Measurements from ENCODE around the gene GPHA2. TPM values are rescaled to one million over a fixed set of nuclear protein-coding genes. Genes with fewer than 3 reads are reported as not detected.
"Not testable (repeated sequence)": the region's sequence is repeated elsewhere in the genome, so short reads cannot be mapped to it uniquely, and the experiment has no call there.

GPHA2 gene, protein sequence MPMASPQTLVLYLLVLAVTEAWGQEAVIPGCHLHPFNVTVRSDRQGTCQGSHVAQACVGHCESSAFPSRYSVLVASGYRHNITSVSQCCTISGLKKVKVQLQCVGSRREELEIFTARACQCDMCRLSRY
- not detected for total RNA-seq

DNA sequence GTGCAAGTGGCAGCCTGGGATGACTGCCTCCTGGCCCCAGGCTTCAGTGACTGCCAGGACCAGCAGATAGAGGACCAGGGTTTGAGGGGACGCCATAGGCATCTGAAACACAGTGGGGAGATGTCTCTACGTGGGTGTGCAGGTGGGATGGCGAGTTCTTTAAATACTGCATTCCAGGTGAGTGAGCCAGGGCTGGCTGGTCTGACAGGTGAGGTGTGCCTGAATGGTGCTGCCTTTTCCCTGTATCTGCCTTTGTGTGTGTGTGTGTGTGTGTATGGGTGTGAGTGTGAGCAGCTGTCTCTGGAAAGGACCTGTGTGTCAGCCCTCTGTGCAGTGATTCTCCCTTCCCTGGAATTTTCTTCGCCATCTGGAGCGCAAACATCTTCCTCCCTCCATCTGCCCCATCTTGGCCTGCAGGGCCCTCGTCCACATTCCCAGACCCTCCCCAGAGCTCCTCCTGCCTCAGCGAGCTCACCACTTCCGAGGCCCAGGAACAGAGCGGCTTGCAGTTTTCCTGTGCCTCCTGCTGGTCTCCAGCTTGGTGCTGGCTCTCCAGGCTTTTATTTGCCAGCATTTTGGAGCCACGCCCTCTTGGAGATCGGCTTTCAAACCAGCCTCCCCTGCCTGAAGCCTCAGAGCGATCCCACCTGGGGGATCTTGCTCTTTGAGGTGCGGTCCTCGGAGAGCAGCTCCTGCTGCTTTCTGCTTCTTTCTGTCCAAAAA lies at the start of gene GPHA2:
GPHA2 (minus strand) TSS at position 535 of the 723 bp plus-strand sequence; CDS start at position 102, 433 bp downstream.
- Histone ChIP-seq H3K9me3 (no peaks in the 10 kb centered on the region), H3K36me3 (peaks cover 31 to 39% of the 10 kb centered on the region in 2 donors), H3K27me3 (no peaks in the 10 kb centered on the region), H3K4me1 (no peaks in the 10 kb centered on the region), H3K4me3 (no peak within 1 kb of the TSS), H3K27ac (no peak within 1 kb of the TSS)
- TF ChIP-seq, protein P1, sequence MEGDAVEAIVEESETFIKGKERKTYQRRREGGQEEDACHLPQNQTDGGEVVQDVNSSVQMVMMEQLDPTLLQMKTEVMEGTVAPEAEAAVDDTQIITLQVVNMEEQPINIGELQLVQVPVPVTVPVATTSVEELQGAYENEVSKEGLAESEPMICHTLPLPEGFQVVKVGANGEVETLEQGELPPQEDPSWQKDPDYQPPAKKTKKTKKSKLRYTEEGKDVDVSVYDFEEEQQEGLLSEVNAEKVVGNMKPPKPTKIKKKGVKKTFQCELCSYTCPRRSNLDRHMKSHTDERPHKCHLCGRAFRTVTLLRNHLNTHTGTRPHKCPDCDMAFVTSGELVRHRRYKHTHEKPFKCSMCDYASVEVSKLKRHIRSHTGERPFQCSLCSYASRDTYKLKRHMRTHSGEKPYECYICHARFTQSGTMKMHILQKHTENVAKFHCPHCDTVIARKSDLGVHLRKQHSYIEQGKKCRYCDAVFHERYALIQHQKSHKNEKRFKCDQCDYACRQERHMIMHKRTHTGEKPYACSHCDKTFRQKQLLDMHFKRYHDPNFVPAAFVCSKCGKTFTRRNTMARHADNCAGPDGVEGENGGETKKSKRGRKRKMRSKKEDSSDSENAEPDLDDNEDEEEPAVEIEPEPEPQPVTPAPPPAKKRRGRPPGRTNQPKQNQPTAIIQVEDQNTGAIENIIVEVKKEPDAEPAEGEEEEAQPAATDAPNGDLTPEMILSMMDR (IDR thresholded peaks at IDR 0.05) = no peak
- peak in 1 of 2 donors; percentile 54 for DNase-seq (ENCODE audit: low spot score in 2 of 2)
- intact Hi-C loops (cut with DNase I) = no loop called here

DNA sequence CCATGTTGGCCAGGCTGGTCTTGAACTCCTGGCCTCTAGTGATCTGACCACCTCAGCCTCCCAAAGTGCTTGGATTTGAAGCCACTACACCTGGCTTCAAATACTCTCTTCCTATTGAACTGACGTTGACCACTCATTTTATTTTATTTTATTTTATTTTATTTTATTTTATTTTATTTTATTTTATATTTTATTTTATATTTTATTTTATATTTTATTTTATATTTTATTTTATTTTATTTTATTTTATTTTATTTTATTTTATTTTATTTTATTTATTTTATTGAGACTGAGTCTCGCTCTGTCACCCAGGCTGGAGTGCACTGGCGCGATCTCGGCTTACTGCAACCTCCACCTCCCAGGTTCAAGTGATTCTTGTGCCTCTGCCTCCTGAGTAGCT lies 47.6 kb upstream of the GPHA2 start:
- DNase-seq (ENCODE audit: low spot score in 2 of 2); H3K27me3 ChIP-seq; H3K9me3 ChIP-seq; intact Hi-C loops (cut with DNase I); H3K4me1 ChIP-seq; H3K4me3 ChIP-seq; H3K36me3 ChIP-seq; H3K27ac ChIP-seq: not testable (repeated sequence)

DNA sequence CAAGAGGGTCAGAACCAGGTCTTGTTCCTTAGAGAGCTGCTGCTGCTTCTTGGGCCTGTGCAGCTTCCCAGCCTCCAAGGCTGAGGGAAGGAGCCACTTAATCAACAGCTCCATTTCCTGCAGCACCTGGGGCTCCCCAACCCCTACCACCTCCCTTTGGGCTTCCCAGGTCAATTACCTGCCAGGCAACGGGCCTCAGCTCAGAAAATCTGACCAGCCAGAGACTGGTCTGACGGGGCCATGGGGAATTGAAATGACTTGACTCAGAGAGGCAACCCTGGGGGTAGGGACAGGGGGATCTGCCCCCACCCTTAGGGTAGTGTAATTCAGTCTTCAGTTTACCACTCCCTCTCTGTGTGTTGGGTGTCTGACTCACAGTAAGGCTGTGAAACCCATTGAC lies 41.0 kb upstream of the GPHA2 start:
- Histone ChIP-seq H3K36me3 (no peaks in the 10 kb centered on the region), H3K27me3 (no peaks in the 10 kb centered on the region), H3K9me3 (no peaks in the 10 kb centered on the region), H3K4me1 (peaks cover 2 to 4% of the 10 kb centered on the region in 2 donors), H3K27ac (no peak overlapping the region), H3K4me3 (no peak overlapping the region)
- TF ChIP-seq, protein P1 (IDR thresholded peaks at IDR 0.05) = no peak
- intact Hi-C loops (cut with DNase I) = no loop called here
- peak in 1 of 2 donors; percentile 54 for DNase-seq (ENCODE audit: low spot score in 2 of 2)

DNA sequence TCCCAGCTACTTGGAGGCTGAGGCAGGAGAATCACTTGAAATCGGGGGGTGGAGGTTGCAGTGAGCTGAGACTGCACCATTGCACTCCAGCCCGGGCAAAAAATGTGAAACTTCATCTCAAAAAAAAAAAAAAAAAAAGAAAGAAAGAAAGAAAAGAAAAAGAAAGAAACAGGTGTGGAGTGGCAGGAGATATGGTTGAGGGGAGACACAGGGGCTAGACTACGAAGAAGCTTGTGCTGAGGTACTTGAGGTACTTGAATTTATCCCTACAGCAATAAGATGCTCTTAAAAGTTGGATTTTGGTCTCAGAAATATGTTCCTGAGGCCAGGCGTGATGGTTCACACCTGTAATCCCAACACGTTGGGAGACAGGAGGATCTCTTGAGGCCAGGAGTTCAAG lies 38.4 kb upstream of the GPHA2 start:
- TF ChIP-seq, protein P1 (IDR thresholded peaks at IDR 0.05) = no peak
- DNase-seq (ENCODE audit: low spot score in 2 of 2) = peak in 1 of 2 donors; percentile 7
- intact Hi-C loops (cut with DNase I) = loop anchor here (5.0 kb wide), 1 partner anchor 52 kb away; the partner anchor contains the start of gene PPP2R5B
- peaks cover 4% of the 10 kb centered on the region in 2 donors for H3K4me1 ChIP-seq
- no peaks in the 10 kb centered on the region for H3K36me3 ChIP-seq
- H3K9me3 ChIP-seq = no peaks in the 10 kb centered on the region
- no peak overlapping the region for H3K4me3 ChIP-seq
- no peak overlapping the region for H3K27ac ChIP-seq
- H3K27me3 ChIP-seq = no peaks in the 10 kb centered on the region

DNA sequence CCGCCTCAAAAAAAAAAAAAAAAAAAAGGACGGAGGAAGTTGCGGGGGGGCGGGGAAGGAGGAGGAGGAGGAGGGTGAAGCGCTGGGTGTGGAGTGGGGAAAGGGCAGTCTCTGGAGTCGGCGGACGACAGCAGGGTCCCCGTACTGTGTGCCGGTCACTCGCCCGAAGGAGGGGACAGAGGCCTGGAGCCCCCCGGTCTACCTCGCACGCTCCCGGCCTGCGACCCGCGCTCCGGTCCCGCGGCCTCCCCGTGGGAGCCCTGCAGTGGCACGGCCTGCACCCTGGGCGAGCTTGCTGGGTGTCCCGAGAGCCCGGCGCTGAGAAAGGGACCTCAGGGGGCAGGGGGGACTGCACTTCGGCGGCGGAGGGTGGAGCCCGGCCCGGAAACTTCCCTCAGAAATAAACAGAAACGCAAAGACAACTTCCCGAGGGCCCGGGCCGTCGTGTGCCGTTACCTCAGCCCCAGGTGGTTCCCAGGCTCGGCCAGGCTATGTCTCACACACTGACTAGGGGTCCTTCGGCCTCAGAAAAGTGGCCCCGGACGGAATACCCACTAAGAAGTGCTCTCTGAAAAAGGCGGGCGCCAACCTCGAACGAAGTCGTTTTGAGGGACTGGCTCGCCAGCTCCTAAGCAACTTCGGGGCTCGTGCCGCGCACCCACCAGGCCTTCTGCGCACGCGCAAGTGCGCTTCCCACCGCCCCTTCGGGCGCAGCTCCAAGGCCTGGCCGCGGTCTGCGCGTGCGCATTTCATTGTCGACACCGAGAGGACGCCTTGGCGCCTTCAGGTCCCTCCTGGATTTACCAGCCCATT lies 35.9 kb upstream of the GPHA2 start, which contains the start of gene MAJIN:
MAJIN (minus strand) TSS at position 688 of the 813 bp plus-strand sequence. CDS start 12,703 bp downstream, outside the sequence.
- Histone ChIP-seq H3K36me3 (no peaks in the 10 kb centered on the region), H3K4me1 (peaks cover 4% of the 10 kb centered on the region in 2 donors), H3K27me3 (no peaks in the 10 kb centered on the region), H3K9me3 (no peaks in the 10 kb centered on the region), H3K4me3 (peak within 1 kb of the TSS; percentile 34 to 62), H3K27ac (no peak within 1 kb of the TSS)
- TF ChIP-seq, protein P1 (IDR thresholded peaks at IDR 0.05) = no peak
- intact Hi-C loops (cut with DNase I) = loop anchor here (5.0 kb wide), 1 partner anchor 49 kb away; the partner anchor contains the start of gene PPP2R5B
- peak in 1 of 2 donors; percentile 88 for DNase-seq (ENCODE audit: low spot score in 2 of 2)
